Right renal cortex interstitium (tissue), 3 donors: ENCODE measurements around the gene OR6N1. TPM values are rescaled to one million over a fixed set of nuclear protein-coding genes. Genes with fewer than 3 reads are reported as not detected.

Source experiments
- DNase-seq, 3 donors: peaks; one replicate each; pipeline ENCODE4 v3.0.0-alpha.2; 2013; ENCODE audit warnings: low read depth in 3 of 3, low spot score in 2 of 3
- polyA plus RNA-seq, 3 donors: library from polyadenylated mRNA; unstranded; fragments of 120-200 nt; gene quantifications; one replicate each; pipeline ENCODE4 v1.2.1, GENCODE V29; 2013; ENCODE audit not compliant: insufficient read length in 3 of 3

Gene OR6N1
- polyA plus RNA-seq, 3 donors, result not detected

DNA sequence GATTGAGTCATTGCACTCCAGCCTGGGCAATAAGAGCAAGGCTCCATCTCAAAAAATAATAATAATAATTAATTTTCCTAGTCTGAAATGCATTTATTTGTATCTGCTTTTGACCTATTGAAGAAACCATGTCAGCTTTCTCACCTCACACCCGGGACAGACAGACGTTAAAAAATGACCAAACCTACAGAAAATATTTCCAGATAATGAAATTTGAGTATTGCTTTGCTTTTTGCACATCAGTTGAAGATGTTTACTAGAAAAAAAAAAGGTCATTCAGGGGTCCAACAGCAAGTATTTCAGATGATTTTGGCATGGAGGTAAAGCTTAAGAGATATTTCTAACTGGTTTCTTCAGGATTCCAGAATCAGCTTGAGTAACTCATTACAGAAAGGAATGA is 17.6 kb downstream of the OR6N1 start, which contains the start of gene OR6K6:
OR6K6 (plus strand) TSS at position 301 of the 400 bp plus-strand sequence. CDS start 168 bp downstream, outside the sequence.
- DNase-seq, result no peak

GRCh38 chr1:158752155-158752712 is 19.8 kb downstream of the OR6N1 start:
- no peak for DNase-seq

DNA sequence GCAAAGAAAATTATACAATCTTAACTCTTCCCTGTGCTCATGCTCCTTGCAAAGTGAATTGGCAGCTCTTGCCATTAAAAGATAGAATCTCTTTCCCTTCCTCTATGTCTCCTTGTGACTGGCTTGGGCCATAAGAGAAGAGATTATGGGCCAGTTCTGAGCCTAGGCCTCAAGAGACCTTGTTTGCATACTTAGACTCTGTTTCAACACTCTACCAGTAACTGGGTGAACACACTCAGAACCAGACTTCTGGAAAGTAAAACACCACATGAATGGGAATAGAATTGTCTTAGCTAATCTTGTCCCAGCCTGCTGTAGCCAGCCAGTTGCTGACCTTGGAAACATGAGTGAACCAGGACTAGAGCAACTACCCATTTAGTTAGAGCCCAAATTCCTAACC is 36.1 kb downstream of the OR6N1 start:
- DNase-seq, result no peak

DNA sequence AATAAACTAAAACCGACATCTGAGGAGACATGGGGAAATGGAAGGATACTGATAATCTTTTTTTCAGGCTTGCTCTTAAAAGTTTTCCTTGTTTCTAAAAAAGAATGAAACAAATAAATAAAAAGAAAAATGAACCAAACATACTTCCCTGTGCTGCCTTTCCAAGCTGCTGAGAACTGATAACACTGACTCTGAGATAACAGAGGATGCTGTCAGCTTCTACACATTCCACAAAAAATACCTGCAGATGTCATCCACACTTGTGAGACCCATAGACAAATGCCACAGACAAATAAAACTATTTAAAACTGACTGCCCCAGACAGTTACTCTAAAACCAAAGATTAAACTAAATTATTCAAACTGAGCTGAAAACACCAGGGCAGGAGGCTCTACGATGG is 39.5 kb downstream of the OR6N1 start:
- no peak for DNase-seq

DNA sequence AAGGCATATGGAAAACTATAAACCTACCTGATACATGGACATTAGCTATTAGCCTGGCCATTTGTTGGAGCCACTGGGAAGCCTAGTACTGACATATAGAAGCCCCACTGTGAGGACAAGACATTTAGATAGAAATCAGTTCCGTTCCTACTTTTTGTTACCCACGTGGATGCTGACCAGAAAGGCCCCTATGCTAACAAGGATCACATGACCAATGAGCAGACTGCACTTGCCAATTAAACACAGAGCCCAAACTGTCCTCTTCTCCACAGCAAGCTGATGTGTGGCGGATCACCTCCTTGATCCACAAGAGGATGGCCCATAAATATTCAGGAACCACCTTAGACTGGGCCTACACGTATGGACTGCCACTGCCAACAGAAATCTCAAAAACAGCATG is 40.3 kb downstream of the OR6N1 start:
- no peak for DNase-seq

DNA sequence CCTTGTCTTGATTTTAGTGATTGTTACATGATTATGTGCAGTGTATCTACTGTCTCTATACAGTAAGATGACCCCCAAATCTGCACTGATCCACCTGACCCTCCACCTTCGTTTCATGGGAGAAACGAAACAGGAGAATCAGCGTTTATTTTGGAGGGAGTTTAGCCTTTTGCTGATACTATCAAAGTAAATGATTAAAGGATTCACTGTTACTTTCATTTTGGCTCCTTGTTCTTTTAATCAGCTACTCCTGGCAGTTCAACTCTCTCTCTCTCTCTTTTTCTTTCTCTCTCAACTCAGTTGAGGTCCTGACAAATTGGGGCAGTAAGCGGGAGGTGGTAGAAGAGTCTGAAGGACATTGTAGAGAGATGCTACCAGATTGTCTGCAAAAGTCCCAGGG is 41.5 kb downstream of the OR6N1 start:
- DNase-seq, result no peak

DNA sequence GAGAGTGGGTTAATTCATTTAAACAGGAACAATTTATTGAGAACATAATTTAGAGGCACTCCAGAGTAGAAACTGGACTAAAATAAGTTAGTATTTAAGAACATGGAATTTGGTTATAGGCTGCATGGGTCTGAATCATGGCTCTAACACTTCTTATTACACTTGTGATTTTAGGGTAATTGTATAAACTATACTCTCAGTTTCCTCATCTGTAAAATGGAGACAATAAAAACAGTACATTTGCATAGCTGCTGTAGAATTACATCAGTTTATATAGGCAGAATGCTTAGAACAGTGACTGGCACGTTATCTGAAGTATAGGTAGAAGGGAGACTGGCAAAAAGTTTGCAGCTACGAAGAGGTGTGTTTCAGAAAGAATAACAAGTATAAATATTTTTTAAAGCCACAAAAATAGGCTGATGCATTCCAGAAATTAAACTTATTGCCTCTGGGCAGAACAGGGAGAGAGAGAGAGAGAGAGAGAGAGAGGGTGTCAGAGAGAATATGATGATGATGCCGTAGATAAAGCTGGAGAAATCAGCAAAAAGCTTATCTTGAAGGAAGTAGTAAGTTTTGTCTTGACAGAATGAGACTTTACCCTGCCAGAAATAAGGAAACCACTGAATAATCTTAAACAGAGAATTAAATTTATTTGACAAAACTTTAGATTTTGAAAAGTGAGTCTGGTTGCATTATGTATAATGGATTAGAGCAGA is 43.3 kb downstream of the OR6N1 start:
- DNase-seq, result no peak

DNA sequence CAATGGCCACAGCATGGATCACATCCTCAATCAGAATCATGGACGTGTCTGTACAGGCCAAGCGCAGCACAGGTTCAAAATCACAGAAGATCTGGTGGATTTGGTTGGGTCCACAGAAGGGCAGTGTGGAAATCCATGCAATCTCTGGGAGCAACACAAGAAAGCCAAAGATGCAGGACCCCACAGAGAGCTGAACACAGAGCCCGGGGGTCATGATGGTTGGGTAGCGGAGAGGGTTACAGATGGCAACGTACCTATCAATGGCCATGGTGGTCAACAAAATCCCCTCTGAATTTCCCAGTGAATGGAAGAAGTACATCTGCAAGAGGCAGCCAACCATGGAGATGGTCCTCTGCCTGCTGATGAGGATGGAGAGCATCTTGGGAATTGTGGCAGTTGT is 47.6 kb downstream of the OR6N1 start:
- no peak for DNase-seq

DNA sequence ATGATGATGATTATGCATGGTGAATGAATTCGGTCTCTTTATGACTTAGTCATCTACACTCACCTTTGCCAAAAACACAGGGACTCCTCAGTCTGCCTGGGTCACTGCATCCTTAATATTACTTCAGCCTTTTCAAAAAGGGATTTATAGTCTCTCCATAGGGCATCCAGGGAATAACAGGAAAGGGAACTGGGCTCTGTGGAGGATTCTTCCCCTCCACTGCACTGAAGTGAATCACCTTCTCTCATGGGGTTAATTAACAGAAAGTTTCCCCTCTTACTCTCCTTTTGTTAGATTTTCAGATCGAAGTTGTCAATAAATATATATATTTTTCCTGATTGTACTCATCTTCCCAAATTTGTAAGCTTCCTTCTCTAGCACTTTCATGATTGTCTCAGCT is 51.4 kb downstream of the OR6N1 start, which contains the start of gene OR6K3:
OR6K3 (minus strand) TSS at position 101 of the 400 bp plus-strand sequence. CDS start 2,605 bp downstream, outside the sequence.
- no peak for DNase-seq

DNA sequence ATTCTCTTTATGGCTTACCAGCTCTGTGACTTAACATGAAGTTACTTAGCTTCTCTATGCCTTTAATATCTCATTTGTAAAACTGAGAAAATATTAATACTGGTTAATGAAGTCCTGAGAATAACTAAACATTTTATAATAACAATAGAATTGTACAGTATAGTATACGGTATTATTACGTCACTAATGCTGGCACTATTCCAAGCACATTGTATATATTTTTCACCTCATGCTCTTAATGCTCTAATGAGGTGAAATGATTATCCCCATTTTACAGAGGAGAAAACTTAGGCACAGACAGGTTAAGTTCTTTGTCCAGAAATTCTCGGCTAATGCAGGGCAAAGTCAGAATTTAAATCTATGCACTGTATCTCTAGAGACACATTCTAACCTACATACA is 52.3 kb downstream of the OR6N1 start:
- no peak for DNase-seq

DNA sequence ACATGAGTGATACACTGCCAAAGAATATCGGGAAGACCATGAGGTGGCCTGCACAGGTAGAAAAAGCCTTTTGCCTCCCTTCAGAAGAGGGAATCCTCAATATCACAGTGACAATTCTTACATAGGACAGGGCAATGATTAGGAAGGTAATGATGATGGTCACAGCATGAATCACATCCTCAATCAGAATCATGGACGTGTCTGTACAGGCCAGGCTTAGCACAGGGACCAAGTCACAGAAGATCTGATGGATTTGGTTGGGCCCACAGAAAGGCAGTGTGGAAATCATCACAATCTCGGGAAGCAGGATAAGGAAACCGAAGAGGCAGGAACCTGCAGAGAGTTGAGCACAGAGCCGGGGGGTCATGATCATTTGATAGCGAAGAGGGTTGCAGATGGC is 54.7 kb downstream of the OR6N1 start:
- DNase-seq, result no peak

GRCh38 chr1:158716335-158716734 is 55.7 kb downstream of the OR6N1 start:
- DNase-seq, result no peak

DNA sequence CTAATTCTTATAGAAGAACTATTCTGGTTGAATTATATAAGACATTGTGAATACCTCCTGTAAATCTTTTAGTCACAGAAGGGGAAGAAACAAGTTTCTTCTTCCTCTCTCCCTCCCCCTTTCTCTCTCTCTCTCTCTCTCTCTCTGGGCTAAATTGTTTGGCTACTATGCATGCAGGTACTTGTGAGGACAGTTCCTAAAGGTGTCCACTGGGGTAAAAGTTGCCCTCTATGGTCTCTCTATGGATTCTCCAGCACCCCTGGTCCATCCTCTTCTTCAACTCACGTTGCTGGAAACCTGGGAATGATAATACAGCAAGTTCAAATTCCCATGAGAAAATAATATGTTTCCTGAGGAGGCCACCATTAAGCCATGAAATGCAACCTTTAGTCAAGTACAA is 57.2 kb downstream of the OR6N1 start:
- DNase-seq, result no peak

Other genes starting within 250 kb of the OR6N1 start
- gene OR6Y1, start 217.8 kb downstream of the OR6N1 start, polyA plus RNA-seq, result under 1 TPM in 1 of 3 donors, not detected in 2; 0.04 TPM
- gene OR6P1, start 201.6 kb downstream of the OR6N1 start, polyA plus RNA-seq, result not detected
- gene OR10X1, start 192.3 kb downstream of the OR6N1 start, polyA plus RNA-seq, result not detected
- under 1 TPM; 0.01 to 0.07 (median 0.03) TPM for gene OR10Z1, start 166.9 kb downstream of the OR6N1 start, polyA plus RNA-seq
- gene SPTA1, start 85.5 kb downstream of the OR6N1 start, polyA plus RNA-seq, result 1 to 10 TPM; 1.2 to 3.4 (median 1.2) TPM
- gene OR6K2, start 71.5 kb downstream of the OR6N1 start, polyA plus RNA-seq, result not detected
- under 1 TPM in 2 of 3 donors, not detected in 1; 0.07 to 0.12 TPM for gene OR6K3, start 51.5 kb downstream of the OR6N1 start, polyA plus RNA-seq
- not detected for gene OR6K6, start 17.5 kb downstream of the OR6N1 start, polyA plus RNA-seq
- gene OR6N2, start 9.0 kb upstream of the OR6N1 start, polyA plus RNA-seq, result not detected
- 1 to 10 TPM; 4.0 to 6.0 (median 4.1) TPM for gene MNDA, start 59.2 kb upstream of the OR6N1 start, polyA plus RNA-seq
- gene PYHIN1, start 159.4 kb upstream of the OR6N1 start, polyA plus RNA-seq, result under 1 TPM; 0.11 to 0.28 (median 0.28) TPM
- gene IFI16, start 237.7 kb upstream of the OR6N1 start, polyA plus RNA-seq, result 10 to 100 TPM; 58.5 to 82.8 (median 67.2) TPM